ENCODE results near the gene ARHGEF25.

ARHGEF25 gene

GRCh38 chr12:57626111-57626920, 15.1 kb downstream of the ARHGEF25 start:
- no peak overlapping the region for H3K9ac ChIP-seq (ENCODE audit: low read length)
- H4K20me1 ChIP-seq (ENCODE audit: low read depth, low read length) = no peaks in the 10 kb centered on the region
- no peak overlapping the region for H2AFZ ChIP-seq (ENCODE audit: low read depth, low read length, severe bottlenecking)
- H3F3A ChIP-seq (ENCODE audit: insufficient read depth) = no peaks in the 10 kb centered on the region
- H3K36me3 ChIP-seq (ENCODE audit: low read length) = no peaks in the 10 kb centered on the region
- H3K4me3 ChIP-seq (ENCODE audit: insufficient read depth, low read length, poor library complexity, severe bottlenecking) = no peak overlapping the region
- H3K9me2 ChIP-seq (replicated peaks; ENCODE audit: insufficient read depth, low read length) = no peaks in the 10 kb centered on the region
- H3K4me2 ChIP-seq (ENCODE audit: low read depth, low read length, poor library complexity, severe bottlenecking) = no peak overlapping the region
- TF ChIP-seq EZH2phosphoT487 (conservative IDR thresholded peaks at IDR 0.05; ENCODE audit: low read length) = no peak
- TF ChIP-seq CTCF (IDR thresholded peaks at IDR 0.05; ENCODE audit: insufficient read depth, low read length, poor library complexity, severe bottlenecking) = no peak
- H3K9me3 ChIP-seq (ENCODE audit: insufficient read depth, low read length) = no peaks in the 10 kb centered on the region
- H3K79me2 ChIP-seq (ENCODE audit: insufficient read depth, low read length) = no peaks in the 10 kb centered on the region
- H3K27me3 ChIP-seq (ENCODE audit: low read length) = no peaks in the 10 kb centered on the region
- no peak overlapping the region for H3K27ac ChIP-seq (ENCODE audit: low read depth, low read length)

GRCh38 chr12:57626921-57627445, 15.7 kb downstream of the ARHGEF25 start:
- no peak overlapping the region for H3K9ac ChIP-seq (ENCODE audit: low read length)
- H3F3A ChIP-seq (ENCODE audit: insufficient read depth) = no peaks in the 10 kb centered on the region
- no peak overlapping the region for H2AFZ ChIP-seq (ENCODE audit: low read depth, low read length, severe bottlenecking)
- no peaks in the 10 kb centered on the region for H3K36me3 ChIP-seq (ENCODE audit: low read length)
- TF ChIP-seq CTCF (IDR thresholded peaks at IDR 0.05; ENCODE audit: insufficient read depth, low read length, poor library complexity, severe bottlenecking) (no peak), EZH2phosphoT487 (conservative IDR thresholded peaks at IDR 0.05; ENCODE audit: low read length) (no peak)
- H3K9me3 ChIP-seq (ENCODE audit: insufficient read depth, low read length) = no peaks in the 10 kb centered on the region
- H3K79me2 ChIP-seq (ENCODE audit: insufficient read depth, low read length) = no peaks in the 10 kb centered on the region
- H3K27ac ChIP-seq (ENCODE audit: low read depth, low read length) = no peak overlapping the region
- no peaks in the 10 kb centered on the region for H4K20me1 ChIP-seq (ENCODE audit: low read depth, low read length)
- no peak overlapping the region for H3K4me2 ChIP-seq (ENCODE audit: low read depth, low read length, poor library complexity, severe bottlenecking)
- H3K4me3 ChIP-seq (ENCODE audit: insufficient read depth, low read length, poor library complexity, severe bottlenecking) = no peak overlapping the region
- no peaks in the 10 kb centered on the region for H3K9me2 ChIP-seq (replicated peaks; ENCODE audit: insufficient read depth, low read length)
- H3K27me3 ChIP-seq (ENCODE audit: low read length) = no peaks in the 10 kb centered on the region

GRCh38 chr12:57627501-57628279, 16.5 kb downstream of the ARHGEF25 start:
- no peak overlapping the region for H2AFZ ChIP-seq (ENCODE audit: low read depth, low read length, severe bottlenecking)
- no peak for TF ChIP-seq CTCF (IDR thresholded peaks at IDR 0.05; ENCODE audit: insufficient read depth, low read length, poor library complexity, severe bottlenecking)
- TF ChIP-seq EZH2phosphoT487 (conservative IDR thresholded peaks at IDR 0.05; ENCODE audit: low read length) = no peak

More at GRCh38 chr12:57627501-57628279, 16.5 kb downstream of the ARHGEF25 start:
- H3K79me2 ChIP-seq (ENCODE audit: insufficient read depth, low read length) = no peaks in the 10 kb centered on the region
- H3K9me2 ChIP-seq (replicated peaks; ENCODE audit: insufficient read depth, low read length) = no peaks in the 10 kb centered on the region
- H4K20me1 ChIP-seq (ENCODE audit: low read depth, low read length) = no peaks in the 10 kb centered on the region
- no peak overlapping the region for H3K4me3 ChIP-seq (ENCODE audit: insufficient read depth, low read length, poor library complexity, severe bottlenecking)
- H3K9me3 ChIP-seq (ENCODE audit: insufficient read depth, low read length) = no peaks in the 10 kb centered on the region
- no peaks in the 10 kb centered on the region for H3K27me3 ChIP-seq (ENCODE audit: low read length)
- no peak overlapping the region for H3K9ac ChIP-seq (ENCODE audit: low read length)
- H3K27ac ChIP-seq (ENCODE audit: low read depth, low read length) = no peak overlapping the region
- no peaks in the 10 kb centered on the region for H3F3A ChIP-seq (ENCODE audit: insufficient read depth)
- H3K36me3 ChIP-seq (ENCODE audit: low read length) = no peaks in the 10 kb centered on the region
- H3K4me2 ChIP-seq (ENCODE audit: low read depth, low read length, poor library complexity, severe bottlenecking) = no peak overlapping the region
